Adipose tissue (tissue), 3 donors: ENCODE data around the gene DAZAP2. TPM values are rescaled to one million over a fixed set of nuclear protein-coding genes. Genes with fewer than 3 reads are reported as not detected.
"Not testable (repeated sequence)": the region's sequence is repeated elsewhere in the genome, so short reads cannot be mapped to it uniquely, and the experiment has no call there.

ENCODE experiments used
- H3K27ac ChIP-seq: one replicate; pipeline ENCODE4 v1.5.1; 2013; ENCODE audit warnings: low read depth, low read length
- WGBS, 3 donors: extraction: QIAGEN DNeasy Blood & Tissue Kit; methylation state at CpG; one replicate each; pipeline ENCODE4 v1.1.7; 2013; 5-methylcytosine and 5-hydroxymethylcytosine counted together
- polyA plus RNA-seq, 3 donors: library from polyadenylated mRNA; stranded (reverse); fragments of 200-250 nt; gene quantifications; one replicate each; pipeline ENCODE4 v1.2.3, GENCODE V29; 2013
- donor health status: healthy with polysubstance abuse.
- donor health status: Bipolar disorder and iron deficiency.
- donor health status: healthy.

DAZAP2 gene
- polyA plus RNA-seq, 3 donors, result 145 to 329 (median 266) TPM

- not testable (repeated sequence) for H3K27ac ChIP-seq
- 94 to 96% (median 95%) methylated on average over 7 of the region's 7 CpGs for WGBS, 3 donors
Measured at GRCh38 chr12:51272810-51273209, 34.2 kb downstream of the DAZAP2 start.

DNA sequence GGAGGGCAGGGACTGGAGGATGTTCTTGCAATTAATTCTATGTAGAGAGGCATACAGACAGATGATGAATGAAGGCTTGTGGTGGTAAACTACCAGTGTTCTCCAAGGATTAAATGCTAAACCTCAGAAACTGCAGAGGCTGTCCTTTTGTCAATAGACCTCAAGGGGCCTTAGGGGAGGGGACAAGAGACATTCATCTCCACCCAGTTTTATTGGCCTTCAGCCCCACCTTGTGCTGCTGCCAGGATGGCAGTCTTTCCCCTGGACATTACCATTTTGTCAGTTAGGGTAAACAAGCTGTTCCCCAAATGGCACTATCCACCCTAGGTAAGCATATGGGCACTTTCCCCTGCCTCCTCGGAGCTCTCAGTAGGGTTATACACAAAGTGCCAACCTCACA lies 36.5 kb downstream of the DAZAP2 start:
- 65 to 83% (median 67%) methylated on average over 1 of the region's 1 CpG for WGBS, 3 donors
- no peak overlapping the region for H3K27ac ChIP-seq

GRCh38 chr12:51281202-51281924 lies 42.7 kb downstream of the DAZAP2 start:
- WGBS, 3 donors, result 83 to 94% (median 90%) methylated on average over 4 of the region's 4 CpGs
- no peak overlapping the region for H3K27ac ChIP-seq

DNA sequence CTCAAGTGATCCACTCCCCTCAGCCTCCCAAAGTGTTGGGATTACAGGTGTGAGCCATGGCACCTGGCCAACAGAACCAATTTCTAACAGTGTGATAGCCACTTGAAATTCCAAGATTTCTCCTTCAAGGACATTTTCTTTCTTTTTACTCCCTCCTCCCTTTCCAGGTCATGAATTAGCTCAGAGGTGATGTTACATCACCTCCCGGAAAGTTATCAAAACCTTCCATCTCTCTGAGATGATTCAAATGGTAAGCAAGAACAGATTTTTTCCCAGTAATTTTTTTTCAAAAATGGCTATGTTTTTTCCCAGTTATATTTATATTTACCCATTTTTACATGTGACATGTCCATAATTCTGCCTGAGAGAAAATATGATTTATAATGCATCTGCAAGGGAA lies 47.2 kb downstream of the DAZAP2 start:
- WGBS, 3 donors, result 75 to 96% (median 92%) methylated on average over 1 of the region's 1 CpG

GRCh38 chr12:51291603-51292513 lies 53.2 kb downstream of the DAZAP2 start:
- not testable (repeated sequence) for H3K27ac ChIP-seq
- 71 to 85% (median 76%) methylated on average over 9 of the region's 9 CpGs for WGBS, 3 donors

More for the DNA sequence above, 47.2 kb downstream of the DAZAP2 start:
- H3K27ac ChIP-seq, result no peak overlapping the region

Other genes with a start within 250 kb of the DAZAP2 start
- gene SLC11A2, start 212.4 kb upstream of the DAZAP2 start, polyA plus RNA-seq, result 10 to 100 TPM; 10.8 to 23.7 (median 18.5) TPM
- gene LETMD1, start 190.5 kb upstream of the DAZAP2 start, polyA plus RNA-seq, result 10 to 100 TPM; 58.5 to 70.6 (median 70.4) TPM
- 10 to 100 TPM in 2 of 3 donors, 1 to 10 TPM in 1; 5.3 to 13.4 (median 13.4) TPM for gene CSRNP2, start 155.2 kb upstream of the DAZAP2 start, polyA plus RNA-seq
- 10 to 100 TPM in 2 of 3 donors, 1 to 10 TPM in 1; 7.2 to 11.5 (median 11.4) TPM for gene TFCP2, start 65.7 kb upstream of the DAZAP2 start, polyA plus RNA-seq
- gene POU6F1, start 20.8 kb upstream of the DAZAP2 start, polyA plus RNA-seq, result 1 to 10 TPM; 3.1 to 7.9 (median 6.9) TPM
- 10 to 100 TPM in 1 of 3 donors, 1 to 10 TPM in 2; 5.7 to 12.9 (median 9.4) TPM for gene SMAGP, start 31.6 kb downstream of the DAZAP2 start, polyA plus RNA-seq
- 1 to 10 TPM; 1.5 to 8.8 (median 8.4) TPM for gene BIN2, start 85.3 kb downstream of the DAZAP2 start, polyA plus RNA-seq
- not detected for gene CELA1, start 107.9 kb downstream of the DAZAP2 start, polyA plus RNA-seq
- 1 to 10 TPM; 1.7 to 4.5 (median 3.0) TPM for gene GALNT6, start 152.6 kb downstream of the DAZAP2 start, polyA plus RNA-seq
- gene SLC4A8, start 186.0 kb downstream of the DAZAP2 start, polyA plus RNA-seq, result 1 to 10 TPM in 1 of 3 donors, under 1 TPM in 2; 0.11 to 1.0 (median 0.31) TPM